ENCODE results near the gene PFN1.

PFN1 gene

DNA sequence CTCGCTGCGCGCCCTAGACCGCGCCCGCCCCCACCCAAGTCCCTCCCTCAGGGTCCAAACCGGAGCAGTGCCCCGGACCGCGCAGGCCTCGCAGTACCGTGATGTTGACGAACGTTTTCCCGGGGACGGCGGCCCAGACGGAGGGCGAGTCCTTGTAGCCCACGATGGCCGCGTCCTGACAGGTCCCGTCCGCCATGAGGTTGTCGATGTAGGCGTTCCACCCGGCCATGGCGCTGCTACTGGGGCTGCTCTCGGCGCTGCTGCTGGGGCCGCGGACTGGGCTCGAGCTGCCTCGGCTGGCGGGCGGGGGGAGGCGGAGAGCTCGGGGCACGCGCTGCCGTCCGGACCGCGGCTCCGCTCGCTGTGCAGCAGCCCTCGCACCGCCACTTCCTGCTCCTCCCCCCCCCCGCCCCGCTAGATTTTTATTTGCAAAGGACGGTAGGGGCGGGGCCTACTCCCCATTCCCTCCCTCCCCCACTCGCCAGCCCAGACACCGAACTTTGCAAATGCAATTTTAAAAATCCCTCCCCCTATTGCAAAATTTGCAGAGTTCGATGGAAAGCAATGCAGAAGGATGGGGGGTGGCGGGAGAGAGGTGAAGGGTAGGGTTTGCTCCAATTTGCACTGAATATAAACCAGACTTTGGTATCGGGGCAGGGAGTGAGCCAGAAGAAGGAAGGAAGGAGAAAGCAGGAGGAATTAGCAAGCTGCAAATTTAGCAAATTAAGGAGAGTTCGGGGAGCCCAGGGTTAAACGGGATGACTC lies at the start of gene PFN1:
PFN1 (minus strand) TSS at position 365 of the 765 bp plus-strand sequence; CDS start at position 229, 136 bp downstream.
- DNase-seq: peak; percentile 82

DNA sequence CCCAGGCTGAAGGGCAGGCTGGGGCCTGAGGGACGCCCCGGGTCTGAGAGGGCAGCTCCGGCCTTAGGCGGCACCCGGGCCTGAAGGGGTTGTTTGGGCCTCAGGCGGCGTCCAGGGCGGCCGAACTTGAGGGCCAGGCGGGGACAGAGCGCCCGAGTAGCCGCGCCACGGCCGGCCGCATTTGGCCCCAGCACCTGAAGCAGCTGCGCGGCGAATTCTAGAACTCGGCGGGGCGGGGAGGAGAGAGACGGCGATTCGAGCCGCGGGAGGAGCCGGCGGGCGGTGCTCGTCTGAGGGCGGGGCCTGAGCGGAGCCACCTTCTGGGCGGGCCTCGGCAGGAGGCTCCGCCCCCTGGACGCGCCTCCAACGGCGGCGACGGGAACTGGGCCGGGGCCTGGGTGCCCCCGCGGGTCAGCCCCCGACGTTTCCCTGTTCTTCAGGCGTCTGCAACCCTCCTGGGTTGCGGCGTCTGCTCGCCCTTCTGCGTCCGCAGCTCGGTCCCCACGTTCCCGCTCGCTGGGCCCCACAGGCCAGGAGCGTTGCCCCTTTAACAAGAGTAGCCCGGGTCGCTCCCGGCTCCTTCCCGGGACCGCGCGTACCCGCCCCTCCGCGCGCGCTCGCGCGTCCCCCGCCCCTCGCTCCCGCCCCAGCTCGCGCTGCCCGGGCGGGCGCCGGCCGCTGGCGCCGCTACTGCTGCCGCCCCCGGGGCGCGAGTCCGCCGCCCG lies 49.1 kb upstream of the PFN1 start, which contains the start of the genes INCA1 and KIF1C:
INCA1 (minus strand) TSS at position 221 of the 725 bp plus-strand sequence. CDS start 3,085 bp downstream, outside the sequence.
KIF1C (plus strand) TSS at position 649 of the 725 bp plus-strand sequence. CDS start 2,297 bp downstream, outside the sequence.
- peak; percentile 85 for DNase-seq

DNA sequence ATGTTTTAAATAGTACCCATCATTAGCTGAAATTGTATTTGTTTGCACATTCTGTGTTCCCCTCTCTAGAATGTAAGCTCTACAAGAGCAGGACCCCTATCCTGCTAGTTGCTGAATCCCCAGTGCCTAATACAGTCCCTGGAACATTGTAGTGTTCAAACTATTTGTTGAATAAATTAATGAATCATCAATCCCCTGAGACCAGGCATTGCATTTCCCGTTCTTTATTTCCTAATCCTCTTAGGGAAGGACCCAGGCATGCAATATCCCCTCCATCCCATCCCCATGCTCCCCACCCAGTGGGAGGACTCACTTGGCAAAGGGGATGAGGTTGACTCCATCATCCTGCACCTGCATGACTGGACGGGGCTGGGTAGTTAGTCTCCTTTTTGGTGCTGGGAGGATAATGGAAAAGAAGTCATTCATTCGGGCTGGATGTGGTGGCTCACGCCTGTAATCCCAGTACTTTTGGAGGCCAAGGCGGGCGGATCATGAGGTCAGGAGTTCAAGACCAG lies 45.8 kb upstream of the PFN1 start:
- no peak for DNase-seq

DNA sequence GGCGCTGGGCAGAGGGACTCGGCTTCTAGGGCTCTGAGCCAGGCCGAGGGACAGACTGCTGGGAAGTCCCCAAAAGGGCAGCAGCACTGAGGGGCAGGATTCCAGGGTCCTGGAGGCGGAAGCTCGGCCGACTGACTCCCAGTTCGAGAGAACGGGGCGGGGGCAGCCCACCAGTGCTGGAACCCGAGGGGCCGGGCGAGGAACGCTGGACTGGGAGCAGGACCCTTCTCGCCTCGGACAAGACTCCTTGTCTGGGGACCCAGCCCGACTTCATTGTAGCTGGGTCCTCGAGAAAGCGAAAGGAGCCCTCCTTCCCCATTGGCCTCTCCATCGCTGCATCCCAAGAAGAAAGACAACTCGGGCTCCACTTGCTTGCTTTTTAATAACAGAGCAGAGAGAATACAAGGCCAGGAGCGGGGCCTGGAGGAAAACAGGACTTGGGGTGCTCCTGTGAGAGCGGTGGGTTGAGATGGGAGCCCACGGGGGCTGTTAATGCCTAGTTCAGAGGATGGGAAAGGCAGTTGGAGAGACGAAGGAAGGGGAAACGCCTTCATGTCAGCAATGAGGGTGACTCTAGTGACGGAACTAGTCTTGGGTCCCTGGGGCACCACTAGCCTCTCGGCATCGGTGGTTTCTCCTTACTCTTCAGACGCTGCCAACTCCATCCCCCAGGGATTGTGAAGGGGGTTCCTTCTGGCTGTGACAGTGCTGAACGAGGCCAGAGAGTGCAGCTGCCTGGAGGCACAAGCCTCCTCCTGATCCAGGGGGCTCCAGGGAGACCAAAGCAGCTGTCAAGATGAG lies 39.6 kb upstream of the PFN1 start:
- DNase-seq: no peak

DNA sequence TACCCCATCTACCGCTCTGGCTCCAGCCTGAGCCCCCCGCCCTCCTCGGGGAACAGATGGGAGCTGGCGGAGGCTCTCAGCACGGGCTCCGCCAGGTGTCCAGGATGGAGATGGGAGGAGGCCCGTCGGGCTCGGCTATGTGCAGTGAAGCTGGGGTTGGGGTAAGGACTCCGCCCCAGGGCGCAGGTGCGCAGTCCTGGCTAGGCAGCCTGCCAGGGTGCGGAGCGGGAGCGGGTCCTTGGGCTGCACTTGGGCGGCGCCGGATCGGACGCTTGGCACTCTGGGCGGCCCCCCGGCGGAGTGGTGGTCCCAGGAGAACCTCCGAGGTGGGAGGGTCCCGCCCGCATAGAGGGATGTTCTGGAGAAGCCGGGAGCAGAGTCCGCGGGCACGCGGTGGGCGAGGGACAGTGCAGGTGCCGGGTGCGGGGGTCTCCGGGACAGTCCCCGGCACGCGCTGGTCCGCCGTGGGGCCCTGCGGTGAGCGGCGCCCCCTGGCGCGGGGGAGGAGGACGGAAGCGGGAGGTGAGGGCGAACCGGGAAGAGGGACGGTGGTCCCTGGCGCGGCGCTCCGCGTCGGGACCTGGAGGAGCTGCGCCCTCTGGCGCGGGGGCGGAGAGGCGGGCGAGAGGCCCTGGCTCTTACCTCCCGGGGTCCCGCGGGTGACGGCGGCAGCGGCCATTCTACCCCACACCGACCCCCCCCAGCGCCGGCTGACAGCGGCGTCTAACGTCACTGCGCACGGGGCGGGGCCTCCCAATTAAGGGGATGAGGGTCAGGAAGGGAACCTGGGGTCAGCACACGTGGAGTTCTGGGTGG lies 38.8 kb upstream of the PFN1 start, which contains the start of gene CAMTA2:
CAMTA2 (minus strand) TSS at position 725 of the 816 bp plus-strand sequence. CDS start 1,453 bp downstream, outside the sequence.
- DNase-seq: peak; percentile 80

DNA sequence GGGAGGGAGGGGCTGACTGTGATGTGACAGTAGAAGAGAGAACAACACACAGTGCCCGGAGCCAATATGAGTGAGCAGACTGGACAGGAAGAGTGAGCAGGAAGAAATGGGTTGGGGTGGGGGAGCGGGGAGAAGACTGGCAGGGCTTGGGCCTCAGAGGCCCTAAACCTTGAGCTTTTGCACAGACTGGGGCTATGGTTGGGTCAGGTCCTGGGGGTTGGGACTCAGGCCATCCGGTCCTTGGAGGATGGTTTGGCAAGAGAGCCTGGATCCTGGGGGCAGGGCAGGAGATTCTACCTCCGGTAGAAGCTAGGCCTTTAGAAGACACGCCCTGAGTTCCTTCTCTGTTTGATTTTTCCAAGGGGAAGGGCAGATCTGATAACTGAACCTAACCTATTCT lies 38.1 kb upstream of the PFN1 start:
- DNase-seq: no peak

DNA sequence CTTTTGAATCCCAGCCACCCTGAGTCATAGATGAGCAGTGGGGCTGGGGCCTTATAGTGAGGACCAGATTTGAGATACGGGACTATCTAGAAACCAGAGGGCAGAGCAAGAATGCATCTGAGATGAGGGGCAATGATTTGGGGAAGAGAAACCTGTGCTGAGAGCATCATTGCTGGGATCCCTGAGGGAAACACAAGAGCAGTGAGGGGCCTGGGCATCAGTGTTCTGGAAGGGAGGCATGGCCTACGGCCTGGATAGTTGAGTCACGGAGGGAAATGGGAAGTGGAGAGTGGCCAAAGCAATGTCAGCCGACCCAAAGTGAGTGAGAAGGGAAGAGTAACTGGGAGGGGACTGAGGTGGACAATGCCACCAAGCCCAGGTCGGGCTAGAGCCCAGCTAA lies 34.0 kb upstream of the PFN1 start:
- DNase-seq: no peak

DNA sequence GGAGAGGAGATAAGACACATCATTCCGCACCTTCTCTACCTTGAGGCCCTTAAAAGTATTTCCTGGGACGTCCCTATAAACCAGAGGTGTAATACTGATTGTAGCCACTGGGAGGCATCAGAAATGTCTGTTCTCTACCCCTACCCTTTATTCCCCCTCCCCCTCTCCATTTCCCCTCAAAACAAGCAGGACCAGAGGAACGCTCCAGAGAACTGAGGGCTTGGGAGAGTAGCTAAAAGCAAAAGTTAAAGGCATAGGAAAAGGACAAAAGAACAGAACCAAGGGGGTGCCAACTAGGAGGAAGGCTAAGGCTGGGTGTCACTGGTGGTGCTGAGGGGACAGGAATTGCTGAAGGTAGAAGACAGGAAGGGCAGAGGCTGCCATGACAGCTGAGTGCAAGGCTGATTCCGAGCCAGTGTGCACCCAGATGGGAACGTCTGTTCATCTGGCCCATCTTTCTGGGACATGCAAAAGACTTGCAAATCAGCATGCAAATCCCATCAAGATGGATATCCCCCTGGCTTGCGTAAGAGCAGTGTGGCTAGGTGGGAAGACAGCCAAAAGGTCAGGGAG lies 32.4 kb upstream of the PFN1 start:
- DNase-seq: no peak

DNA sequence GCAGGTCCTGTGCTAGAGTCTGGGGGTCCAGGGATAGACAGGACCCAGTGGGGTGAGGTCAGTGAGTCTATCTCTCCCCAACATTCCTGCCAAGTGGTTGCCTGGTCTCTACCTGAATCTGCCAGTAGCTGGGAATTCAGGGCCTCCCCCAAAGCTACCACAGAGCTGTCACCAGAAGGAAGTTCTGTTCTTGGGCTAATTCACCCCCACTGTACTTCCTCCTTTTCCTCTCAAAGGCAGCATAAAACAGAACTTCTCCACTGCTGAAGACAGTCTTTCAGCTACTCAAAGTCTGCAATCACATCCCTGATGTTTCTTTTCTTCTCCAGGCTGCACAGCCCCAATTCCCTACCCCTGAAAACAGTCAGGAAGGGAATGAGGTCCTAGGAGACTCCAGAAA lies 30.4 kb upstream of the PFN1 start:
- DNase-seq: no peak

DNA sequence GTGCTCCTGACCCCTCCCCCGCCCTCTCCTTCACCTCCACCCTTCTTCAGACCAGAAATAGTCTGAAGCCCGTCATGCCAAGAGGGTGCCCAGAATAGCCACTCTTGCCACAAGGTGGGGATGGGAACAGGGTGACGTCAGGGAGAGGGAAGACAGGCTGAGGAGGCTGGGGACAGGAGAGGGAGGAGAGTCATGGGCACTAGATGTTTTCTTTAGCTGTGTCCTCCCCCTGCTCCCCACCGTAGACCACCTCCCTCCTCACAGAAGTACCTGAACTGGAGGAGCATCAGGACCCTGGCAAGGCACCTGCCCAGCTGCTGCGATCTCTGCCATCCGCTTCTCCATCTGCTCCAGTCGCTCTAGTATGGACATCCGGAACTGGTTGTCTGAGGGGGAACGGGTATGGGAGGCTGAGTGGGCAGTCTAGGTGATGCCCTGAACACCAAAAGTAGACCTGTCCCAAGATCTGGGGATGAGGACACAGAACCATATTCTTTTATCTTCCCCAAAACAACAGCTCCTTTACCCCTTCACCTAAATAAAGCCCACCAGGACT lies 25.9 kb upstream of the PFN1 start:
- no peak for DNase-seq

DNA sequence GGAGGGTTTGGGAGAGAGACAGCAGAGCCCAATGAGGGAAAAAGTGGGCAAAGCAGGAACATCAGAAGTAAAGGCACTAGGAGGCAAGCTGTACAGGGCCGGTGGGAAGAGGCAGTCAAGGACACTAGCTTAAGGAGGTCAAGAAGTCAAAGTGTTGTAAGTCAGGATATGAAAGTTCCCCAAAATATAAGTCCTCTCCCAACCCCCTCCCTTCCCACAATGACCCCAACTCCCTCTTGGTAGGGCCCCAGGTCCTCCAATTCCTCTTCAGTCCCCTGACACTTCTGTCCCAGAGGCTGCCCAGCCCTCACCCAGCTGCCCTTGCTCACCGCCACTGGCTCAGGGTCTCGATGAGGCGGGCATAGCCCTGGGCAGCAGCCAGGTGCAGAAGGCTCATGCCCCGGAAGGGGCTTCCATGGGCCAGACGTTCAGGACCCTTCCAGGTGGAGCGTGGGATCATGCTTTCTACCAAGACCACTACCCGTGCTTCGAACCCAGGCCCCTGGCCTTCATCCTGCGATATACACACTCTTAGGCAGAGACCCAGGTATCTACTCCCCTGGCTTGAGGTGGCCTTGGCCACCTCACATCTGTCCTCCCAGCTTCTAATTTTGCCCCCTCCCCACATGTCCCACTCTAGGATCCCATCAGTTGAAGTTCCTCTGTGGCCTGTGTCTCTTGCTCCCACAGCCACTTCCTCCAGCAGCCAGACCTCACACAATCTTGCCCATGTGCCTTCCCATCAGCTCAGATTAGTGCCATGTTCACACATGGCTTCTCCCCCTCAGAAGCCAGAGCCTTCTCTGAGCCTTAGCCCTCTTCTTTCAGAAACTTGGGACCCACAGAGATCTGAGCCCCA lies 25.2 kb upstream of the PFN1 start:
- DNase-seq: no peak

DNA sequence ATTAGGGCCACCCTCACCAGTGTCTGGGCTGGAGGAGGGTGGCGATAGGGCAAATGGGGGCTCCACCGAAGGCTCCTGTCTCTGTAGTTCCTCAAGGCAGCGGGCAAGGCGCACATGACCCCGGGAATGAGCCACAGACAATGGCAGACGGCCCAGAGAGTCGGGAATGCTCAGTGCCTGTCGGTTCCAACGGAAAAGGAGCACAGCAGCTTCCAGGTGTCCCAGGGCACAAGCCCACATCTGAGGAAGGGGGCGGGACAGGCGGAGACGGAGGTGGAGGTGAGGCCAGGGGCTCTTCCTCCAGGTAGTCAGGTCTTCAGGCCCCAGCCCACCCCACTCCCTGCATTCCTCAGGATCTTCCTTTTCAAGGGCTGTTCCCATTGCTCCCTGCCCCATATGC lies 24.4 kb upstream of the PFN1 start:
- DNase-seq: no peak

DNA sequence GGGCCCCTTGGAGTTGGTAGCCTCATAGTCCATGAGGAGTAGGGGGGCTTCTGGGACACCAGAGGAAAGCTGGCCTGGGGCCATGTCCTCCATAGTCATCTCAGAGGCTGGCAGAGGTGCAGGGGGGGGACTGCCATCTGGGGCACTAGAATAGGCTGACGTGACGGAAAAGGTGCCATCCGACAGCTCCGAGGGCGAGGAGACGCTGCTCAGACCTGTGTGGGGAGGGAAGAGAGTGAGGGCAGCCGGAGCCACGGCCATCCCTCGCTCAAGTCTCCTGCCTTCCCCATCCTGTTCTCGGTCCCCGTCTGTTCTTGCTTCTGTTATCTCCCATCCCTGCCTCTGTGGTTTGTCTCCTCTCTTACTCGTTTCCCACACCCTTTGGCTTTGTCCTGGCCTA lies 24.0 kb upstream of the PFN1 start:
- DNase-seq: no peak

DNA sequence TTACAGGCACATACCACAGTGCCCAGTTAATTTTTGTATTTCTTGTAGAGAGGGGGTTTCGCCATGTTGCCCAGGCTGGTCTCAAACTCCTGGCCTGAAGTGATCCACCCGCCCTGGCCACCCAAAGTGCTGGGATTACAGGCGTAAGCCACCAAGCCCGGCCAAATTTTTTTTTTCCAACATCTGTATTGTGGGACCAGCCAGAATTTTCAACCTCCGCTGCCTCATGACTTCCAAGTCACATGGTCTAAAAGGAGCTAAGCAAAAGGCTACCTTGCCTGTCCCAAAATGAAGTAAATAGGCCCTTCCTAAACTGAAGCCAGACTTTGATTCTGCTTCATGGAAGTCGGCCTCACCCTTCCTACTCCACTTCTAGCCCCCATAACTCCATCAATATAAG lies 23.5 kb upstream of the PFN1 start:
- no peak for DNase-seq

DNA sequence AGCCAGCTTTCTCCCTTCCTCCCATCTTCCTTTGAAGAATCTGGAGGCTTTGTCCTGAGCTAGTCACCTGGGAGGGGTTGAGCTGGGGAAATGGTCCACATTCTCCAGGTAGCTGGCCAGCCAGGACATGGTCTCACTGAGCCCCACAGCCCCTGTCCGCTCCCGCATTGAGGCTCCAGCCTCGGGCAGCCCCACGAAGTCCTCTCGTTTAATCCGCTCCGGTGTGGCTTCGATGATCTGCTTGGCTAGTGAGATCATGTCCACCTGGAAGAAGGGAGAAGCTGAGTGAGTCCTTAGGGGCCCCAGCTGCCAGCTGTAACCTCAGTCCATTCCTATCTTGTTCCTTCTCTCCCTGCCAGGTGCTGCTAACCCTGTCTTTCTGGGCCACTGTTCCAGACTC lies 21.9 kb upstream of the PFN1 start:
- DNase-seq: no peak

DNA sequence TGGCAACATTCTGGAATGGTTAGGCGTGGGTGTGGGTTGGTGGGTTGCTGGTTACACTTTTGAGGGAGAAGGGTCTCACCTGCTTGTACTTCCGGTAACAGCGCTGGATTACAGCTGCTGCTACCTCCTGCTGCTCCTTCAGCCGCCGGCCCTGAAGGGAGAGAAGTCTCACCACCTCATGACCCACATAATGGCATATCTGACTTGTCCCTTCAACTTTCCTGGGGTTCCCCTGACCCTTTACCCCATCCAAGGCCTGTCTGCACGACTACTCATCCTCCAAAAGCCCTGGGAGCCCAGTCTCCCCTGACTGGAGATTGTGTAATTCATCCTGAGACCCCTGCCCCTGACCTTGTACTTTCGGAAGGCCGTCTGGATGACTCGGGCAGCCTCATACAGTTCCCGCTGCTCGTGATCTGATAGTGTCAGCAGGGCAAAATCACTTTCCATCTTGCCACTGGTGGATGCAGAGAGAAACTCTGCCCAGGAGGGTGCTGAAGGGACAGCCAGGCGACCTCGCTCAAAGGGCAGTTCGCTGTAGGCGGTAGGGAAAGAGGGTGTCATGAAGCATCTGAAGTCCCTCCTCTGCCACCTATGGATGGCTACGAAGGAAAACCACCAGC lies 21.3 kb upstream of the PFN1 start:
- no peak for DNase-seq

DNA sequence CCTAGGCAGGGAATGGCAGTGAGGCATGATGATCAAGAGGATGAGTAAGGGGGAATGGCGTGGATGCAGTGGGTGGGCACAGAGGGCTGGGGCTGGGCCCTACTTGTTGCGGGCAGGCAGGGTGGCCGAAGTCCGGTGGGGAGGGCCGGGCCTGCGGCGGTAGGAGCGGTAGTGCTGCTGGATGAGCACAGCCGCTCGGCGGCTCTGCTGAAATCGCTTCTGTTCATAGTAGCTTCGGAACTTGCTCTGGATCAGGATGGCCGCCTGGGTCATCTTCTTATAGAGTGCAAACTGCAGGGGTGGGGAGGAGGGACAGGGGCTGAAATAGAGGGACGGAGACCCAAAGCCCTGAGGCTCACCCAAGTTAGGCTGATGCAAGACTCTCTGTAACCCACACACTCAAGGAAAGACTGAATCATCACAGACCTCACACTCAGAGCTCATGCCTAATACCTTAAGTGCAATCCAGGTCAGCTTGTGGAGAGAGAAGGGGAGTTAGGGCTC lies 20.8 kb upstream of the PFN1 start:
- no peak for DNase-seq

DNA sequence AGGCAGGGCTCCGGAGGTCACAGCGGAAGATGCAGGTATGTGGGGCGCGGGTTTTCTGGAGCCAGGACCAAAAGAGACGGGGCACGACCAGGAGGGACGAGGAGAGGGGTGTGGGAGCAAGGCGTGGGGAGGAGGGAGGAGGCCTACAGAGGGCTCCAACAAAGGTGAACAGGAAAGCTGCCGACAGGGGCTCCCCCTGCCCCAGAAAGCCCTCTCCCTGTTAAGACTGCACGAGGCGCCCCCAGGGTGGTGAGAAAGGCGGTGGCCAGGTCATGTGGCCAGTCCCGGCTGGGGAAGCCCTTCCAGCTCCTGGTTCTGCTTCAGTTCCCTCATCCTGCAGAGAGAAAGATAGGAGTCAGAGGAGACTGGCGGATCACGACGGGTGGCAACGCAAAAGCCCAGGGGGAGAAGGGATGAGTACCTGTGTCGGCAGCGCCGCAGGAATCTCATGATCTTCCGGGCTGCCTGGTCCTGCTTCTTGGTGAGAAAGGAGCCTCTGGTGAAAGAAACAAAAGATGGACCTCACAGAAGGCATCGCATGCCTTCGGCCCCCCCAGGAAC lies 20.2 kb upstream of the PFN1 start:
- no peak for DNase-seq
